ENCODE data around the gene GBE1. TPM values are rescaled to one million over a fixed set of nuclear protein-coding genes. Genes with fewer than 3 reads are reported as not detected.

GBE1 gene
- total and polyA plus RNA-seq, 9 of the 15 experiments (the other 6 are each of a cell fraction or from before 2014, with no cell fraction given) = 7.9 to 25.6 (median 13.1) TPM

GRCh38 chr3:81497572-81498251, 263.7 kb downstream of the GBE1 start (continued):
- no peak for TF ChIP-seq ZNF592 (IDR thresholded peaks at IDR 0.05)
- TF ChIP-seq FOXA1 (IDR thresholded peaks at IDR 0.05; ENCODE audit: borderline replicate concordance) = no peak
- TF ChIP-seq ZNF512 (tag; IDR thresholded peaks at IDR 0.05) = no peak
- no peak for TF ChIP-seq BCL6 (CRISPR knock-in tag; IDR thresholded peaks at IDR 0.05)
- TF ChIP-seq LEF1 (IDR thresholded peaks at IDR 0.05) = no peak
- TF ChIP-seq ETV5 (CRISPR knock-in tag; IDR thresholded peaks at IDR 0.05; ENCODE audit: low read depth) = no peak
- TF ChIP-seq KAT2B (IDR thresholded peaks at IDR 0.05; ENCODE audit: low read depth, low read length) = no peak
